Prostate gland (tissue), 2 donors: Measurements from ENCODE around the gene CLEC4M. TPM values are rescaled to one million over a fixed set of nuclear protein-coding genes. Genes with fewer than 3 reads are reported as not detected.

Experiments
- DNase-seq: peaks from one replicate; pipeline ENCODE4 v3.0.0-alpha.2; 2019; ENCODE audit warnings: low spot score
- H3K27ac ChIP-seq, 2 donors: fragments of 200-600 bp; sonication (generic); 2 replicates each; pipeline ENCODE4 v1.5.1; 2017 to 2019
- H3K27me3 ChIP-seq: fragments of 200-600 bp; sonication (generic); replicated peaks from 2 replicates; pipeline ENCODE4 v1.5.1; 2019; ENCODE audit not compliant: insufficient read depth
- H3K36me3 ChIP-seq, 2 donors: fragments of 200-600 bp; sonication (generic); 1 replicate in 1 of 2; 2 replicates in 1 of 2; pipeline versions ENCODE4 v1.5.1 to v1.8.1; 2017 to 2019
- H3K4me1 ChIP-seq: fragments of 200-600 bp; sonication (generic); replicated peaks from 2 replicates; pipeline ENCODE4 v1.5.1; 2019
- H3K4me3 ChIP-seq, 2 donors: fragments of 200-600 bp; sonication (generic); 2 replicates each; pipeline ENCODE4 v1.5.1; 2017 to 2019
- H3K9me3 ChIP-seq: fragments of 200-600 bp; sonication (generic); 2 replicates; pipeline ENCODE4 v1.5.1; 2017
- CTCF ChIP-seq, 4 experiments: fragments of 200-600 bp in 2 of 4; fragments of 450-650 bp in 2 of 4; sonication (generic) in 2 of 4; IDR thresholded peaks; 1 replicate in 3 of 4; 2 replicates in 1 of 4; pipeline ENCODE4 v1.5.1; 2016 to 2019; ENCODE audit warnings: antibody characterized with exemption in 4 of 4, mild to moderate bottlenecking in 2 of 4, moderate library complexity in 2 of 4
- POLR2A ChIP-seq: fragments of 450-650 bp; IDR thresholded peaks from one replicate; pipeline ENCODE4 v1.6.1; 2016; ENCODE audit warnings: antibody characterized with exemption, mild to moderate bottlenecking
- POLR2AphosphoS5 ChIP-seq: sonication (generic); formaldehyde crosslinking; IDR thresholded peaks from one replicate; pipeline ENCODE4 v1.6.1; 2017; ENCODE audit warnings: antibody characterized with exemption
- WGBS: methylation state at CpG from one replicate; pipeline ENCODE4 v1.1.5; 2018; 5-methylcytosine and 5-hydroxymethylcytosine counted together
- intact Hi-C: fragments of 100-400 bp; cut with DNase I; formaldehyde crosslinking; loops from one replicate; pipeline ENCODE4 v1.14.2; 2022
- total RNA-seq, 2 donors: library from RNA; depleted of rRNA; stranded (reverse); fragments of >200 nt; gene quantifications; one replicate each; pipeline ENCODE4 v1.1.0, GENCODE V29; 2016

CLEC4M gene
- total RNA-seq, 2 donors from 2014 or later, result 11.0 TPM; not detected in 1

- Histone ChIP-seq H3K4me3 (no peak overlapping the region), H3K27ac (no peak overlapping the region), H3K27me3 (no peaks in the 10 kb centered on the region), H3K36me3 (no peaks in the 10 kb centered on the region), H3K9me3 (no peaks in the 10 kb centered on the region), H3K4me1 (no peaks in the 10 kb centered on the region)
- WGBS, result 75% methylated on average over 17 of the region's 17 CpGs
- no peak for TF ChIP-seq POLR2AphosphoS5
- TF ChIP-seq POLR2A, result no peak
- TF ChIP-seq CTCF (IDR thresholded peaks at IDR 0.05), result no peak
- intact Hi-C loops, result no loop called here
- no peak for DNase-seq
Measured at GRCh38 chr19:7801020-7801570, 38.1 kb downstream of the CLEC4M start.

GRCh38 chr19:7806234-7806633 is 43.2 kb downstream of the CLEC4M start:
- H3K4me3 ChIP-seq, result no peak overlapping the region
- DNase-seq, result no peak
- no peaks in the 10 kb centered on the region for H3K4me1 ChIP-seq
- intact Hi-C loops, result no loop called here
- WGBS, result 65% methylated on average over 3 of the region's 3 CpGs
- TF ChIP-seq CTCF (IDR thresholded peaks at IDR 0.05) (no peak), POLR2AphosphoS5 (no peak), POLR2A (no peak)
- no peaks in the 10 kb centered on the region for H3K27me3 ChIP-seq
- no peak overlapping the region for H3K27ac ChIP-seq
- H3K36me3 ChIP-seq, result no peaks in the 10 kb centered on the region
- no peaks in the 10 kb centered on the region for H3K9me3 ChIP-seq

DNA sequence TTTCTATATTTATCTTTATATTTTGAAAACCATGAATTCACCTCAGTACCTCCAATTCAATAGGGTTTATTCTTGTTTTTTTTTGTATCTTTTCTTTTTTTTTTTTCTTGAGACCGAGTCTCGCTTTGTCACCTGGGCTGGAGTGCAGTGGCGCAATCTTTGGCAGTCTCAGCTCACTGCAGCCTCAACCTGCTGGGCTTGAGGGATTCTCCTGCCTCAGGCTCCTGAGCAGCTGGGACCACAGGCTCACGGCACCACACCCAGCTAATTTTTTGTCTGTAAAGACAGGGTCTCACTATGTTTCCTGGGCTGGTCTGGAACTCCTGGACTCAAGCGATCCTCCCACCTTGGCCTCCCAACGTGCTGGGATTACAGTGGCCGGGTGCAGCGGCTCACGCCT is 43.8 kb downstream of the CLEC4M start:
- no peak for TF ChIP-seq CTCF (IDR thresholded peaks at IDR 0.05)
- no peak for TF ChIP-seq POLR2A
- no peak for TF ChIP-seq POLR2AphosphoS5
- H3K4me3 ChIP-seq, result no peak overlapping the region
- no peaks in the 10 kb centered on the region for H3K27me3 ChIP-seq
- no peaks in the 10 kb centered on the region for H3K36me3 ChIP-seq
- whole genome bisulfite sequencing, result 75% methylated on average over 9 of the region's 9 CpGs
- DNase-seq, result no peak
- intact Hi-C loops, result no loop called here
- H3K9me3 ChIP-seq, result no peaks in the 10 kb centered on the region
- no peaks in the 10 kb centered on the region for H3K4me1 ChIP-seq
- H3K27ac ChIP-seq, result no peak overlapping the region

- TF ChIP-seq CTCF (IDR thresholded peaks at IDR 0.05), result no peak
- no peak for TF ChIP-seq POLR2AphosphoS5
- TF ChIP-seq POLR2A, result no peak
- H3K4me3 ChIP-seq, result no peak overlapping the region
- intact Hi-C loops, result no loop called here
- DNase-seq, result no peak
- H3K27me3 ChIP-seq, result no peaks in the 10 kb centered on the region
- H3K36me3 ChIP-seq, result no peaks in the 10 kb centered on the region
- H3K4me1 ChIP-seq, result no peaks in the 10 kb centered on the region
- 47% methylated on average over 5 of the region's 5 CpGs for WGBS
- H3K27ac ChIP-seq, result no peak overlapping the region
- no peaks in the 10 kb centered on the region for H3K9me3 ChIP-seq
Measured at GRCh38 chr19:7808108-7808507, 45.1 kb downstream of the CLEC4M start.

GRCh38 chr19:7811989-7812388 is 48.9 kb downstream of the CLEC4M start:
- WGBS, result 26% methylated on average over 2 of the region's 2 CpGs
- no peak for TF ChIP-seq CTCF (IDR thresholded peaks at IDR 0.05)
- no peak for TF ChIP-seq POLR2AphosphoS5
- TF ChIP-seq POLR2A, result no peak

More at GRCh38 chr19:7811989-7812388, 48.9 kb downstream of the CLEC4M start:
- Histone ChIP-seq H3K27me3 (no peaks in the 10 kb centered on the region), H3K4me1 (no peaks in the 10 kb centered on the region), H3K36me3 (no peaks in the 10 kb centered on the region), H3K4me3 (no peak overlapping the region), H3K27ac (no peak overlapping the region), H3K9me3 (no peaks in the 10 kb centered on the region)
- no peak for DNase-seq
- intact Hi-C loops, result no loop called here
